GM23338 (cell line): Measurements from ENCODE around the gene ZMYM5. TPM values are rescaled to one million over a fixed set of nuclear protein-coding genes. Genes with fewer than 3 reads are reported as not detected.

Experiments used
- ATAC-seq: fragments of 200-7000 bp; cut with Tn5 transposase; 3 replicates; pipeline ENCODE4 v1.9.1; 2020
- DNase-seq: peaks from one replicate; pipeline ENCODE4 v3.0.0-alpha.2; 2015; ENCODE audit warnings: low spot score
- H2AFZ ChIP-seq: fragments of 200-600 bp; sonication (generic); 2 replicates; pipeline ENCODE4 v1.8.0; 2016; ENCODE audit warnings: antibody characterized with exemption, mild to moderate bottlenecking, moderate library complexity
- H3F3A ChIP-seq: fragments of 200-600 bp; sonication (generic); replicated peaks from 2 replicates; pipeline ENCODE4 v1.8.0; 2017; ENCODE audit warnings: antibody characterized with exemption, mixed run types, low read depth
- H3K27ac ChIP-seq: fragments of 200-600 bp; sonication (generic); 2 replicates; pipeline ENCODE4 v1.6.1; 2016; ENCODE audit warnings: low read depth
- H3K27me3 ChIP-seq: fragments of 200-600 bp; sonication (generic); 2 replicates; pipeline ENCODE4 v1.8.0; 2016; ENCODE audit warnings: mild to moderate bottlenecking, mixed run types, moderate library complexity; ENCODE audit not compliant: insufficient read depth
- H3K36me3 ChIP-seq: fragments of 200-600 bp; sonication (generic); 2 replicates; pipeline ENCODE4 v1.8.0; 2016; ENCODE audit warnings: mild to moderate bottlenecking; ENCODE audit not compliant: insufficient read depth
- H3K4me1 ChIP-seq: fragments of 200-600 bp; sonication (generic); 2 replicates; pipeline ENCODE4 v1.8.0; 2016; ENCODE audit warnings: mild to moderate bottlenecking, moderate library complexity; ENCODE audit not compliant: insufficient read depth
- H3K4me2 ChIP-seq: fragments of 200-600 bp; sonication (generic); 2 replicates; pipeline ENCODE4 v1.7.1; 2017; ENCODE audit warnings: mixed run types
- H3K4me3 ChIP-seq: fragments of 200-600 bp; sonication (generic); 2 replicates; pipeline ENCODE4 v1.6.1; 2016; ENCODE audit warnings: mixed run types
- H3K79me2 ChIP-seq: fragments of 200-600 bp; sonication (generic); replicated peaks from 2 replicates; pipeline ENCODE4 v1.8.0; 2017; ENCODE audit warnings: mild to moderate bottlenecking; ENCODE audit not compliant: insufficient read depth
- H3K9me2 ChIP-seq: fragments of 200-600 bp; sonication (generic); 2 replicates; pipeline ENCODE4 v1.8.0; 2017; ENCODE audit not compliant: insufficient read depth
- H4K20me1 ChIP-seq: fragments of 200-600 bp; sonication (generic); replicated peaks from 2 replicates; pipeline ENCODE4 v1.8.0; 2017; ENCODE audit warnings: mild to moderate bottlenecking; ENCODE audit not compliant: insufficient read depth
- H3K27ac Mint-ChIP-seq: 2 replicates; pipeline ENCODE4 v1.8.0; 2020; ENCODE audit warnings: inconsistent platforms, mild to moderate bottlenecking, moderate library complexity, mixed read lengths
- H3K27me3 Mint-ChIP-seq: 3 replicates; pipeline ENCODE4 v1.8.0; 2022; ENCODE audit warnings: low read depth, mild to moderate bottlenecking, moderate library complexity, mixed read lengths, inconsistent platforms; ENCODE audit not compliant: insufficient read depth, poor library complexity
- H3K36me3 Mint-ChIP-seq: 3 replicates; pipeline ENCODE4 v1.8.0; 2021; ENCODE audit warnings: low read depth, mild to moderate bottlenecking, inconsistent platforms, moderate library complexity, mixed read lengths
- H3K4me1 Mint-ChIP-seq: 3 replicates; pipeline ENCODE4 v1.8.0; 2020; ENCODE audit warnings: mild to moderate bottlenecking, inconsistent platforms, mixed read lengths
- H3K4me3 Mint-ChIP-seq: 3 replicates; pipeline ENCODE4 v1.8.0; 2021; ENCODE audit warnings: moderate library complexity, mild to moderate bottlenecking, inconsistent platforms, mixed read lengths
- H3K9me3 Mint-ChIP-seq: 3 replicates; pipeline ENCODE4 v1.8.0; 2020; ENCODE audit warnings: moderate library complexity, mild to moderate bottlenecking, inconsistent platforms, mixed read lengths
- CREB1 ChIP-seq: fragments of 250-450 bp; sonication (Bioruptor Pico); IDR thresholded peaks from 2 replicates; pipeline ENCODE4 v1.5.0; 2020; ENCODE audit warnings: low read depth, mild to moderate bottlenecking, moderate library complexity
- CTCF ChIP-seq, 2 experiments: fragments of 200-600 bp in 1 of 2; sonication (generic) in 1 of 2; conservative IDR thresholded peaks; 2 replicates each; pipeline versions ENCODE4 v1.5.1 to v1.6.1; 2016 to 2017; ENCODE audit warnings: antibody characterized with exemption in 2 of 2, low read depth in 2 of 2, mild to moderate bottlenecking in 2 of 2, moderate library complexity in 1 of 2
- ETS1 ChIP-seq: IDR thresholded peaks from 2 replicates; pipeline ENCODE4 v1.6.1; 2016; ENCODE audit warnings: antibody characterized with exemption
- EZH2 ChIP-seq: fragments of 200-600 bp; sonication (generic); IDR thresholded peaks from one replicate; pipeline ENCODE4 v1.8.0; 2017; ENCODE audit warnings: antibody characterized with exemption, mild to moderate bottlenecking, low read depth; ENCODE audit not compliant: unreplicated experiment
- EZH2phosphoT487 ChIP-seq: fragments of 200-600 bp; sonication (generic); IDR thresholded peaks from one replicate; pipeline ENCODE4 v1.8.1; 2018; ENCODE audit warnings: antibody characterized with exemption; ENCODE audit not compliant: unreplicated experiment
- JUNB ChIP-seq: IDR thresholded peaks from one replicate; pipeline ENCODE4 v1.6.1; 2016; ENCODE audit warnings: antibody characterized with exemption; ENCODE audit not compliant: unreplicated experiment
- NANOG ChIP-seq: IDR thresholded peaks from 2 replicates; pipeline ENCODE4 v1.6.1; 2016; ENCODE audit warnings: antibody characterized with exemption, borderline replicate concordance
- POLR2AphosphoS5 ChIP-seq: IDR thresholded peaks from 2 replicates; pipeline ENCODE4 v1.6.1; 2016; ENCODE audit warnings: antibody characterized with exemption, low read depth
- REST ChIP-seq: IDR thresholded peaks from one replicate; pipeline ENCODE4 v1.6.1; 2018; ENCODE audit warnings: antibody characterized with exemption; ENCODE audit not compliant: unreplicated experiment
- STAT1 ChIP-seq: IDR thresholded peaks from one replicate; pipeline ENCODE4 v1.6.1; 2016; ENCODE audit warnings: antibody characterized with exemption; ENCODE audit not compliant: unreplicated experiment
- ZNF114 ChIP-seq: fragments of 250-450 bp; sonication (Bioruptor Pico); IDR thresholded peaks from 2 replicates; pipeline ENCODE4 v1.5.0; 2020; ENCODE audit warnings: mild to moderate bottlenecking, moderate library complexity
- ZNF331 ChIP-seq: fragments of 250-450 bp; sonication (Bioruptor Pico); IDR thresholded peaks from 2 replicates; pipeline ENCODE4 v1.5.0; 2020; ENCODE audit warnings: low read depth, mild to moderate bottlenecking, moderate library complexity
- ZNF462 ChIP-seq: fragments of 250-450 bp; sonication (Bioruptor Pico); IDR thresholded peaks from 2 replicates; pipeline ENCODE4 v1.5.0; 2020; ENCODE audit warnings: mild to moderate bottlenecking, moderate library complexity
- polyA plus RNA-seq: library from polyadenylated mRNA; unstranded; fragments of >200 nt; fragmentation: Nextera tagmentation; extraction: Ambion mirVana; gene quantifications from 2 replicates; pipeline ENCODE4 v1.2.1, GENCODE V29; 2016
- total RNA-seq: library from RNA; depleted of rRNA; stranded (reverse); fragments of >200 nt; shearing (Covaris generic); gene quantifications from 2 replicates; pipeline ENCODE4 v1.2.3, GENCODE V29; 2014

The ZMYM5 gene
- total and polyA plus RNA-seq, 2 experiments from 2014 or later: 11.2 to 17.2 TPM

GRCh38 chr13:19834704-19835103 lies 28.7 kb downstream of the ZMYM5 start:
- Histone ChIP-seq H3K36me3 (peaks cover 14% of the 10 kb centered on the region), H3K27me3 (no peaks in the 10 kb centered on the region), H3K4me2 (no peak overlapping the region), H3K9me2 (no peaks in the 10 kb centered on the region), H3K4me3 (no peak overlapping the region), H3K27ac (no peak overlapping the region), H3K79me2 (no peaks in the 10 kb centered on the region), H3F3A (no peaks in the 10 kb centered on the region), H4K20me1 (no peaks in the 10 kb centered on the region; the same call in 1 of the 2 replicates), H3K4me1 (no peaks in the 10 kb centered on the region), H2AFZ (no peak overlapping the region)
- Mint-ChIP-seq H3K4me3 (no peak overlapping the region), H3K4me1 (no peaks in the 10 kb centered on the region), H3K27me3 (peaks cover 5% of the 10 kb centered on the region), H3K9me3 (no peaks in the 10 kb centered on the region; the same call in 2 of the 3 replicates), H3K27ac (no peak overlapping the region), H3K36me3 (peaks cover 39% of the 10 kb centered on the region)
- no peak for TF ChIP-seq EZH2phosphoT487
- TF ChIP-seq CTCF (conservative IDR thresholded peaks at IDR 0.05; ENCODE audit: low read depth in 2 of 2): no peak
- no peak for TF ChIP-seq NANOG
- no peak for TF ChIP-seq JUNB
- no peak for TF ChIP-seq REST
- no peak for TF ChIP-seq POLR2AphosphoS5
- TF ChIP-seq EZH2: no peak
- no peak for TF ChIP-seq ZNF114 (CRISPR knock-in tag)
- no peak for TF ChIP-seq STAT1
- TF ChIP-seq ETS1: no peak
- no peak for TF ChIP-seq ZNF462 (CRISPR knock-in tag)
- no peak for TF ChIP-seq CREB1 (CRISPR knock-in tag)
- TF ChIP-seq ZNF331 (CRISPR knock-in tag): no peak
- DNase-seq: no peak
- ATAC-seq: no peak
